ENCODE results near the gene DYNLT1.

DNA sequence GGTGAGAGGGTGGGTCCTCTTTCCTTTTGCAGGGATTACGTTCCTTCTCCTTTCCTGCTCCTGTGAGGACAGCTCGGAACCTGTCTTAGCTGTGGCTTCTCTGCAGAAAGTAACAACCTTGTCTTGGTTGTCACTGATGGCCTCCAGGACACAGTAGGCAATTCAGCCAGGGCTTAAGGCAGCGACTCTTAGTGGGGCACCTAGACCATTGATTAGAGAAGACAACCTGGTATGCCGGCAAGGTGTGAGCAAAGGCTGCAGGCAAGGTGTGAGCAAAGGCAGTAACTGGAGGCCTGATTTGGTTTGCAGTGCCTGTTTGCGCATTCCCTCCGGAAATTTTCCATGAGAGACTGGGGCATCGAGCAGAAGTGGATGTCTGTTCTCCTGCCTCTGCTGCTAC lies 37.6 kb downstream of the DYNLT1 start:
- TF ChIP-seq, protein P1, sequence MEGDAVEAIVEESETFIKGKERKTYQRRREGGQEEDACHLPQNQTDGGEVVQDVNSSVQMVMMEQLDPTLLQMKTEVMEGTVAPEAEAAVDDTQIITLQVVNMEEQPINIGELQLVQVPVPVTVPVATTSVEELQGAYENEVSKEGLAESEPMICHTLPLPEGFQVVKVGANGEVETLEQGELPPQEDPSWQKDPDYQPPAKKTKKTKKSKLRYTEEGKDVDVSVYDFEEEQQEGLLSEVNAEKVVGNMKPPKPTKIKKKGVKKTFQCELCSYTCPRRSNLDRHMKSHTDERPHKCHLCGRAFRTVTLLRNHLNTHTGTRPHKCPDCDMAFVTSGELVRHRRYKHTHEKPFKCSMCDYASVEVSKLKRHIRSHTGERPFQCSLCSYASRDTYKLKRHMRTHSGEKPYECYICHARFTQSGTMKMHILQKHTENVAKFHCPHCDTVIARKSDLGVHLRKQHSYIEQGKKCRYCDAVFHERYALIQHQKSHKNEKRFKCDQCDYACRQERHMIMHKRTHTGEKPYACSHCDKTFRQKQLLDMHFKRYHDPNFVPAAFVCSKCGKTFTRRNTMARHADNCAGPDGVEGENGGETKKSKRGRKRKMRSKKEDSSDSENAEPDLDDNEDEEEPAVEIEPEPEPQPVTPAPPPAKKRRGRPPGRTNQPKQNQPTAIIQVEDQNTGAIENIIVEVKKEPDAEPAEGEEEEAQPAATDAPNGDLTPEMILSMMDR (IDR thresholded peaks at IDR 0.05): no peak
- no peak for TF ChIP-seq POLR2A (IDR thresholded peaks at IDR 0.05)

Data from right lobe of liver (tissue), 4 donors.